ENCODE measurements around the gene SLC2A10.

Gene SLC2A10

DNA sequence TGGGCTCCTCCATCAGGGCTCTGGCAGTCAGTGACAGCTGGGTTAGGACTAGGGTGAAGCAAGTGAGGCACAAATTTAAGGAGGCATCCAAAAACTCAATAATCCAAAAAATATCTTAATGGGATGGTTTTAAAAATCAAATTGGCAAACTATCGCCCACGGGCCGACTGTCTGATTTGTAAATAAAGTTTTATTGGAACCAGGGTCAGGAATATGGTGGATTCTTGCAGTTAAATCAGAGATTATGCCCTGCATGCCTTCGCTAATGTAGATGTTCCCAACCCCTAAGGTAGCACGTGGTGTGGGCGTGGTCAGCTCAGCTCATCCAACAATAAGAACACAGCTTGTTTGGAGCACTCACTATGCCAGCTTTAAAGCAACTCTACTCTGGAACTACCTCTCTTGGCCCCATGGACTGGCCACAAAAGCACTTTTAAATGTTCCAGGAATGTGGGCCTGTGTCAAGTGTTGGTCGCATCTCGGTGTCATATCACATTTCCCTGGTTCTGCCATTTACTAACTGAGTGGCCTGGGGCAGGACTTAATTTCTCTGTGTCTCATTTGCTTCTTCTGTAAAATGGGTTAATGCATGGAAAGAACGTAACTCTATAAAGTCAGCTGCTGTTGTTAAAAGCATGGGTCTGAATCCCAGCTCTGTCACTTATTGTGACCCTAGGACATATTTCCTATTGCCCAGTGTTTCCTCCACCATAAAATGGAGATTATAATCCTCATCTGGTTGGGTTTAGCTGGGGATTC, 27.2 kb upstream of the SLC2A10 start:
- no peak for DNase-seq

DNA sequence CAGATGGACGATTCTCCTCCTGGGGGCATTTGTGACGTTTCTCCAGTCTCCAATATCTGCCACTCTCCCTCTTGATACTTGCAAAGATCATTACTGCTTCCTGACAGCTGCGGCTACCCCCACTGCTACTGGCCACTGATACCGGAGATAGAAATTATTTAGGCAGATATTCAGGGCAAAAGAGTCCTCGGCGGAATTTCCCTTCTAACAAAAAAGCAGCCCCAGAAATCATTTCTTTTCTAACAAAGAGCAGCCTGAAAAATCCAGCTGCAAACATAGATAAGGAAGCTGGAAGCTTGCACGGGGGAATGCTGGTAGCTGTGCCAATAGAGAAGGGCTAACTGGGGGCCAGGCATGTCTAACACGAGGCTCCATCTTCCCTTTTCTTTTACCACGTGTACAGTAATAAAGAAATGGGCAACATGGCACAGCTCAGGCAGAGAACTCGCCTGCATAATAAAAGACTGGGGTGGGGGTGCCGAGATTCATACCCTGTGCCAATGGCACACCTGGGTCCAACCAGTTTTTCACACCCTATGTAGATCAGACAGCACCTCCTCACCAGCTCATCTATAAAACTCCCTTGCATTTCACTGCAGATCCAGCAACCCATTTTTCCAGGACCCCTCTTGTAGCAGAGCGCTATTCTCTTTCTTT, 26.3 kb upstream of the SLC2A10 start:
- no peak for DNase-seq

DNA sequence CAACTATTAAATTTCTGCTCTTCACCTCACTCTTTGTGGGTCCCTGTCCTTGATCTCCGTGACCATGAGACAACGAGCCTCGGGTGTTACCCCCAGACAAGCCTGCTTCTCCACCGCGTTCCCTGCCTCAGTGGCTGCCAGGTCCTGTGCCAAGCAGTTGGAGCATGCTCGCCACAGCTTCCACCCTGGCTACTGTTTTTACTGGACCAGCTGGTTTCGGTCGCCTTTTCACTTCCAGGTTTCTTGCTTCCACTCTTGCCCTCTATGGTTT, 25.8 kb upstream of the SLC2A10 start:
- DNase-seq = no peak

DNA sequence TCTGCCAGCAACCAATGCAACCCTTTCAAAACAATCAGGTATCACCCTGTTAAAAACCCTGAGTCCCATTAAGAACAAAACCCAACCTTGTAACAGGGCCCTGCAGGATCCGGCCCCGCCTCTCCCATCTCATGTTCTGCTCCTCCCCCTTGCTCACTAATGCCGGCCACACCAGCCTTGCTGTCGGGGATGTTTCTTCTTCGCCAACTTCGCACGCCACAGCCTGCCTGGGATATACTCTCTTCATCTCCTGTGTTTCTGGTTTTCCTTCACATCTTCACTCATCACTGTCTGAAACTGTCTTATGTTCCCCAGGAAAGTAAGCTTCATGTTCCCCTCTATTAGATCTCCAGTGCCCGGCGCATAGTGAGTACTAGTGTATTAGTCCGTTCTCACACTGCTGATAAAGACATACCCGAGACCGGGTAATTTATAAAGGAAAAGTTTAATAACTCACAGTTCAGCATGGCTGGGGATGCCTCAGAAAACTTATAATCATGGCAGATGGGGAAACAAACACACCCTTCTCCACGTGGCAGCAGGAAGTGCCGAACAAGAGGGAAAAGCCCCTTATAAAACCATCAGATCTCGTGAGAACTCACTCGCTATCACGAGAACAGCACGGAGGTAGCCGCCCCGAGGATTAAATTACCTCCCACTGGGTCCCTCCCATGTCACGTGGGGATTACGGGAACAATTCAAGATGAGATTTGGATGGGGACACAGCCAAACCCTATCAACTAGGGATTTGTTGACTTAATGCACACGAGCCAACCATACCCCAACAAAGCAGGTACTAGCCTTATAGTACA, 25.3 kb upstream of the SLC2A10 start:
- DNase-seq = no peak

DNA sequence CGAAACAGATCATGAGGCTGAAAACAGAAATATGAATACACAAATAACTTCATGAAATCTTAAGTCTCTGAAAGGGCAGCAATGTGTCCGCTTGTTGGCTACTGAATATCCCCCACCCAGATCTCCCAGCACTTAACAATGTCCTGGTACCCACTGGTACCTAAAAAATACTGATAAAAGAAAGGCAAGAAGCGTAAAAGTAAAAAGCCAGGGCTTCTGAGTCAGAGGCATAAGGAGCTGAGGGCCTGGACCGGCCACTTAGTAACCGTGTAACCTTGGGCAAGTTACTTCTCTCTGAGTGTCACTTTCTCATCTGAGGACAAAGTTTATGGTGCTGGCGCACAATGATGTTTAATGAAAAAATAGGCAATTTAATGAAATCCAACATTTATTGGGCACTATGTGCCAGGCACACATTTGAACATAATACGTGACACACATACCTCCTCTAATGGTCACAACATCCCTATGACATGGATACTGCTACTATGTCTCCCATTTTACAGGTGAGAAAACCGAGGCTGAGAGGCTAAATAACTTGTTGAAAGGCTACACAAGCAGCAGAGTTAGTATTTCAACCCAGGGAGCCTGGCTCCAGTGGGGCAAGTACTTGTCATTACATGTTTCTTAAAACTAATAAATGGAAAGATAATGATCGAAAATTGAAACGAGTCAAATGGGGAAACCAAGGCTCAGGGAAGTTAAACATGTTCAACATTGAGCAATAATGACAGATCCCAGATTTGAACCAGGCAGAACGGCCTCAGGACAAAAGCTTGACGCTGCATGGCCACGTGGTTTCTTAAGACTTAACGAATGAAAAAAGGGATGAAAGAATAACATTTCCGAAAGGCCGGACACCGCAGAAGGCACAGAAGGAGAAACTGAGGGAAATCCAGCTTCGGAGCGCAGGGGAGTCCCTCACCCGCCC, 21.0 kb upstream of the SLC2A10 start:
- no peak for DNase-seq

DNA sequence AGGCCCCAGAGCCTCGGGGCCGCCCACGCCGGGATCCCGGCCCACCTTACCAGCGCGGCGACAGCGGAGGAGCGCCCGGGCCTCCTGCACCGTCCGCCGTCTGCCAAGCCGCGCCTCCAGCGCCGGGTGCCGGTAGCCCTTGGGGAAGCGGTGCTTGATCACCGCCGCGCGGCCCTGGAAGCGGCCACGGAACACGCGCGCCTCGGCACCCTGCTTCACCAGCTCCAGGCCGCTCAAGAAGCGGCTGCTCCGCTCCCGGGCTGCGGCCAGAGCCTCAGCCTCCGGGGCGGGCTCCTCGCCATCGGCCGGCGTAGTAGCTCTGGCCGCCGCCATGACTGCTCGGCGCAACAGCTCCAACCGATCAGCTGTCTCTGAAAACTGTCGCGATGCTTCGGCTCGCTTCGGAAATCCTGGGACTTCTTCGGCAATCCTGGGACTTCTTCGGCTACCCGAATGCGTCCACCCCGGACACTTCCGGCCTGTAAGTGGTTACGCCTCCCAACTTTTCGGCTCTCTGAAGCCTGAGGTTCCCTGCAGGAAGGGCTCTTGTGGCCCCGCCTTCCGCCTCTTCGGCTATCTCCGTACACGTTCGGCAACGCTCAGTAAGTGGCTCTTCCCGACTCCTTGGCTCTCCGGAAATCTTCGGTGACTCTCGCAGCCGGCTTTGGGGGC, 20.2 kb upstream of the SLC2A10 start, which contains the start of gene TP53RK:
Gene TP53RK (minus strand): TSS at position 363 of the 672 bp plus-strand sequence. CDS start 30 bp downstream, at position 333.
- DNase-seq = peak; percentile 88 to 95

DNA sequence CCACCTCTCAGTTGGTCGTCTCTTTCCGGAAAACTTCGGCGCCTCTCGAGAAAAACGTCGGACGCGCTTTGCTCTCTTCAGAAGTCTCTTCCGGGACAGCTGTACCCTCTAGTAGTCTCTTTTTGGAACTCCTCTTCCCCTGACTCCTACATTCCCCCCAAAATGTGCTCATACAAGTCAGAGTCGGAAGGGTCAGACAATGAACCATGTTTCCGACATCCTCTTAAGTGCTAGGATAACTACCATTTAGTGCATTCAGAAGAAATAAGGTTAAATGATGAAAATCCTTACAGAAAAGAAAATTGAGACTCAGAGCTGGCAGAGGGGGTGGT, 19.7 kb upstream of the SLC2A10 start:
- no peak for DNase-seq

DNA sequence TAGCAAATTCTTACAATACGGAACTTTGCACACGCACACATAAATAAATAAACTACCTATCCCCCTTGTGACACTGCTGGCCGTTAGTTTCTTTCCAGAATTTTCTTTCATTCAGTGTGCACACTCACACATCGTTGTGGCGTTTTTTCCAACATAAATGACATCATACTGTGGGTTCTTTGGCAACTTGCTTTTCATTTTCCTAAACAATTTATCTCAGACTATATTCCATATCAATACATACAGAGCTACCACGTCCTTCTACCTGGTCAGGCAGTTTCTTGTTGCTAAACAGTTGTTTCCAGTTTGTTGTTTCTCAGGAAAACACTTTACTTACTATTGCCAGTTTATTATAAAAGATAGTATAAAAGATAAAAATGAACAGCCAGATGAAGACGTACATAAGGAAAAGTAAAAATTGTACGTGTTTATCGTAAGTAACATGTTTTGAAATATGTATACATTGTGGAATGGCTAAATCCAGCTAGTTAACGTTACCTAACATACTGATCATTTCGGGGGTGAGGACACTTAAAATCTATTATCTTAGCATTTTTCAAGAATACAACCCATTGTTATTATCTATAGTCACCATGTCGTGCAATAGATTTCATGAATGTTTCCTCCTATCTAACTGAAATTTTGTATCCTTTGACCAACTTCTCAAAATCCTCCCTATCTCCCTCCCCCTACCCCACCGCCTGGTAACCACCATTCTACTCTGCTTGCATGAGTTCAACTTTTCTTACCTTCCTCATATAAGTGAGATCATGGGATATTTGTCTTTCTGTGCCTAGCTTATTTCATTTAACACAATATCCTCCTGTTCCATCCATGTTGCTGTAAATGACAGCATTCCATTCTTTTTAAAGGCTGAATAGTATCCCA, 19.0 kb upstream of the SLC2A10 start:
- DNase-seq = no peak

DNA sequence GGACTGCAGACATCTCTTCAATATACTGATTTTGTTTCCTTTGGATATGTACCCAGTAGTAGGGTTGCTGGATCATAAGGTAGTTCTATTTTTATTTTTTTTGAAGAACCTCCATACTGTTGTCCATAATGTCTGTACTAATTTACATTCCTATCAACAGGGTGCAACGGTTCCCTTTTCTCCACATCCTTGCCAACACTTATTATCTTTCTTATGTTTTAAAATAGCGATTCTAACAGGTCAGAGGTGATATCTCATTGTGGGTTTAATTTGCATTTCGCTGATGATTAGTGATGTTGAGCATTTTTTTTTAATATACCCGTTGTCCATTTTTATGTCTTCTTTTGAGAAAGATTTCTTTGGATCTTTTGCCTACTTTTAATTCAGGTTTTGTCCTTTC, 18.3 kb upstream of the SLC2A10 start:
- DNase-seq = no peak

DNA sequence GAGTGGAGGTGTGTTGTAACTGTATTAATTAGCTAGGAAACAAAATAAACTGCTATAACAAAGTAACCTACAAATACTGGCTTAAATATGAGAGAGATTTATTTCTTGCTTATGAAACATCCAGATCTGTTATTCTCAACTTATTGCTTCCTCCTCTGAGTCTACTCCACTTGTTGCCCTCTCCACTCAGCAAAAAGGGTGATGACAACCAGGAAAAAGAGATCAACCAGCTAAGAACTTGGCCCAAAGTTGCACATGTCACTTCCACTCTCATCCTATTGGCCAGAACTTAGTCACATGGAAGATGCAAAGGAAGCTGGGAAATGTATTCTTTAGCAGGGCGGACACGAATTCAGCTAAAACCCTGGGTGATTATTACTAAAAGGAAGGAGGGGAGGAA, 15.0 kb upstream of the SLC2A10 start:
- DNase-seq = no peak

DNA sequence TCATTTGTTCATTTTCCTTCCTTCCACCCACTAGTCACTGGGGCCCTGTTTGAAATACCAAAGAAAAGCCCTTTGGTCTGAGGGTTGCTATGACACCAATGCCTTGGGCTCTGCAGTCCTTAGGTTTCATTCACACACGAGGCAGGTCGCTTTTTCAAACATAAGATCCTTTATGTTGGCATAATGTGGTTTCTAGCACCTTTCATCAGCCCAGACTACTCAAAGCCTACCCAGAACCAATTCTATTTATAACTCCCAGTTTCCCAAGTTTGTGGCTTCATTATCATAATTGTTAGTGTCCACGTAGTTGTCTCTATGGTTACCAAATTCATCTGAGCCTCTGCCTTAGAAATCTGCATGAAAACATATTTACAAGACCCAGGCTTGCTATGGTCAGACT, 13.6 kb upstream of the SLC2A10 start:
- no peak for DNase-seq

DNA sequence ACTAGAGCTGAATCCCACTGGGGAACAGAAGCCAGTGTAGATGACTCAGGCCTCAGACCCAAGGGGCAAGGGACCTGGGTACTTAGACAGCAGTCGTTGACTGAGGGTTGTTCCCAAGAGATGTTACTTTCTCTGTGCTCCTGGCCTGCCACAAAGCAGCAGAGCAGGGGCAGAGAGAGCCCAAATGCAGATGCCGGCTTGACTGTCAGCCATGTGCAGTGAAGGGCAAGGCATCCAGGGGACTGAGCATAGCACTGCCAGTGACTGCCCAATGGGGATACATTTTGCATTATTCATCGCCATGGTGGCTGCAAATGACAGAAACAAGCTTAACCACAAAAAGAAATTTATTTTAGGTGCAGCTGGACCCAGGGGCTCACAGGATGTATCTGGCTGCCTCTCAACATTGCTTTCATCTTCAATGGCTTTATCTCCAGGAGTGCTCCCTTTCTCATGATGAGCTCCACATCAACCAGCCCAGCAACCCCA, 12.6 kb upstream of the SLC2A10 start:
- no peak for DNase-seq

DNA sequence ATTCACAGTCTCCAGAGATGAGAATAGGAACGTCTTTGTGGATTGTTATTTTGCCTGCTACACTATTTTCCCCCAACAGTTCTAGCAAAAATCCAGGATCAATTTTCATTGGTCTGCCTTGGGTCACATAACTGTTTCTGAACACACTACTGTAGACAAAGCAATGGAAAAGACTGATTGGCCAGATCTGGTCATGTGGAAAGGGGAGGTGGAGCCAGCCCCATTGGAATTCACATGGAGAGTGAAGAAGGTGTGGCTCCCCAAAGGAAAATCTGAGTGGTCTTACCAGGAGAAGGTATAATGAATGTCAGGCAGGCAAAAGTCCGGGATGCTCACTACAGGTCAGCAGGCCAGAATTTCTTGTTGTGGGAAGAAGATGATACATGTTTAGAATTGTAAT, 10.7 kb upstream of the SLC2A10 start:
- DNase-seq = no peak

DNA sequence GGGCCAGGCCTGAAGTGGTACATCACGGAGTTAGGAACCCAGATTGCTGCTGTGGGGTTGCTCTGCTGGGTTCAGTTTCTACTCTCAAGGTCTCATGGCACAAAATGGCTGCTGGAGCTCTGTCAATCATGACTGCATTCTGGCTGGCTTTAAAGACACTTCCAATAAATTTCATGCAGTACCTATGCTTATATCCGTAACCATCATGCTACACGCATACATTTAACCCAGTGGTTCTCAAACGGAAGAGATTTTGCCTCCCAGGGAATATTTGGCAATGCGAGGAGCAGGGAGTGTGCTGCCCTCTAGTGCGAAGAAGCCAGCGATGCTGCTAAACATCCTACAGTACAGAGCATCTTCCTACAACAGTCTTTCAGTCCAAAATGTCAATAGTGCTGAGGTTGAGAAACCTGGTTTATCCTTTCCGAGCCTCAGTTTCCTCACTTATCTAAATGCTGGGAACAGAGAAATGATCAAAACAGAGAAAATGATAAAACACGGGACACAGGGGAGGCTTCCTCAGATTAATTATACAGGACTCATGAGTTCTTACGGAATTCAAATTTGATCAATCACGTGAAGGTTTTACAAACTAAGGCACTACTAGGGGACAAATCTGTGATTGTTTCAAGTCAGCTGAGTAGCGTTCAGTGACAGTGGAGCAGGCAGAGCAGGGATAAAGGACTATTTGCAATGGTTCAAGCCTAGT, 9.6 kb upstream of the SLC2A10 start:
- no peak for DNase-seq

DNA sequence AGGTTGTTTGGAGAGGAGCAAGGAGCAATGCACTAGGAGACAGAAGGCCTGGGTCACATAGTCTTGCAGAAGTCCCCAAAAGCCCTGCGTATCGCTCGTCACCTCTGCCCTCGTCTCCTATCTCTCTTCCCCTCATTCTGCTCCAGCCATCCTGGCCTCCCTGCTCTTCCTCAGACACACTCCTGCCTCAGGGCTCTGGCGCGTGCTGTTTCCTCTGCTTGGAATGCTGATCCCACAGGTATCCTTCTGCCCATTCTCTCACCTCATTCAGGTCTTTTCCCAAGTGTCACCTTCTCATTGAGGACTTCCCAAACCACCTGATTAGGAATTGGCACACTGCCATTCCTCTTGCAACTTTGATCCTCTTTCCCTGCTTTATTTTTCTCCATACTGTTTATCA, 9.0 kb upstream of the SLC2A10 start:
- no peak for DNase-seq

DNA sequence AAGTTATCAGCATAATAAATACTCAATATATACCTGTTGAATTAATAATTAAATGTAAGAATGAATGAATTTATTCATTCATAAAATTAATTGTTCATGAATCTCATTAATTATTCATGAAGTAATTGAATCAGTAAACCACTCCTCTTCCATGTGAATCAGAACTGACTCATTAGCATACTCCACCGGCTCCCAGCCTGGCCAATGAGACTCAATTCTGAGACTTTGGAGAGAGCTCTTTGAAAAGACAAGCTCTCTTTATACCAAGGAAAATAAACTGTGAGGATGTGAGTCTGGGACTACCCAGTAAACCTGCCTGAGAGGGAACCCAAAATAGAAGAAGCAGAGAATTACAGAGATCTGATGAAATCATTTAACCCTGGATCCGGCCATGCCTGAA, 8.4 kb upstream of the SLC2A10 start:
- DNase-seq = no peak

DNA sequence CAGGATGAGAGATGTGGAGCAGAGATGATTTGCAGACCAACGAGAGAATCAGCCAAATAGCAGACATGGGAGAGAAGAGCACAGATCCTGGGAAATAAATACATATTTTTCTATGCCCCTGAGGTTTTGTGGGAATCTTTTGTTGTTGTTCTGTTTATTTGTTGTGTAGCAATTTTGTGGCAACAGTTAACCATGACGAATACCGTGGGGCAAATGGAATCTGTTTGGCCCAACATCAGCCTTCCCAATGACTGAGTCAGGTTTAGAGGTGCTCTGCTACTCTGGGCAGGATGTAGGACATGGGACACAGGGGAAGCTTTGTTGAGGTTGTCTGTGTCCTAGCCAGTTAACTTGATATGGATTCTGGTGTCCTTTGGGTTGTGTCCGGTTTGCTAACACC, 7.9 kb upstream of the SLC2A10 start:
- DNase-seq = no peak

DNA sequence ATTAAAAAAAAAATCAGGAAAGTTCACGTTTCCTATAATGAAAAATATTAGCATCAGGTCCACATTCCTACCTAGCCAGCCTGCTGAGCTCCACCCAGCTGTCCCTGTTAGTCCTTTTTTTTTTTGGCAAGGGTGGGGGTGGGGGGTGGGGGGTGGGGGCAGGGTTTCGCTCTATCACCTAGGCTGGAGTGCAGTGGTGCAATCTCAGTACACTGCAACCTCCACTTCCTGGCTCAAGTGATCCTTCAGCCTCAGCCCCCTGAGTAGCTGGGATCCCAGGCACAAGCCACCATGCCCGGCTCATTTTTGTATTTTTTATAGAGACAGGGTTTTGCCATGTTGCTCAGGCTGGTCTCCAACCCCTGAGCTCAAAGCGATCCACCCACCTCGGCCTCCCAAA, 7.5 kb upstream of the SLC2A10 start:
- no peak for DNase-seq

DNA sequence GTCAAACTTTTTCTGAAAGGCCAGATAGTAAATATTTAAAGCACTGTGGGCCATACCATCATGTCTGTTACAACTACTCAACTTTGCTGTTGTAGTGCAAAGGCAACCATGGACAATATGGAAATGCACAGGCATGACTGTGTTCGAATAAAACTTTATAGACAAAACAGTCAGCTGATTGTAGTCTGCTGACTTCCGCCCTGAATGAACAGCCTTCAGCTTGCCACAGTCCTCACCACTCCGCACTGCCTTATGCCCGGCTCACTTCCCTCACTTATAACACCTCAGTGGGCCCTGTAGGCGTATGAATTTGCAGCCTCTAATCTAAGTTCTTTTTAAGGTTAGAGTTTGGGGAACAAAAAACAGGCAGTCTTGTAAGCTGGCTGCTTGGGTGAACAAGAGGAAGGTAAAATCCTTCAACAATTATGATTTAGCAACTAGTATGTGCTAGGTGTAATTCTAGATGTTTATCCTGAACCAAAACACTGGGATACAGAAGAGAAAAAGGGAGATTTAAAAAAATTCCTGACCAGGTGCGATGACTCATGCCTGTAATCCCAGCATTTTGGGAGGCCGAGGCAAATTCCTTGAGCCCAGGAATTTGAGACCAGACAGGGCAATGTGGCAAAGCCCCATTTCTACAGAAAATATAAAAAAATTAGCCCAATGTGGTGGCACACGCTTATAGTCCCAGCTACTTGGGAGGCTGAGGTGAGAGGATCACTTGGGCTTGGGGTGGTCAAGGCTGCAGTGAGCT, 6.8 kb upstream of the SLC2A10 start:
- DNase-seq = no peak

DNA sequence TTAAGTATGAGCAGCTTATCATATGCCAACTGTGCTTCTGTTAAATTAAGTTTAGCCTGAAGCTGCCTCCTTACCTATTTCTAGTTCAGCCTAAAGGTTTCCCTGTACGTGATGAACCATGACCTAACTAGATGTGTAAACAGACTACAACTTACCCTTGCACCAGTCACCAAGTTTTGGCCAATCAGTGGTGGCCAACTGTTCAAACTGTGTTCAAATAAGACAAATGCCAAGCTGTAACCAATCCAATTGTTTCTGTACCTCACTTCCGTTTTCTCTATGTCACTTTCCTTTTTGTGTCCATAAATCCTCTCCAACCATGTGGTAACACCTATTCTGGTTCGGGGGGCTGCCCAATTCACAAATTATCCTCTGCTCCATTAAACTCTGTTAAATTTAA, 6.0 kb upstream of the SLC2A10 start:
- no peak for DNase-seq

Measured in stimulated activated CD4-positive, alpha-beta T cell treated with anti-CD3 and anti-CD28 coated beads, Interleukin-2, amount 100 ng/mL, for 48 hours (primary cell).